Measurements from ENCODE around the gene GNG11. TPM values are rescaled to one million over a fixed set of nuclear protein-coding genes. Genes with fewer than 3 reads are reported as not detected.
"Not testable (repeated sequence)": the region's sequence is repeated elsewhere in the genome, so short reads cannot be mapped to it uniquely, and the experiment has no call there.

GNG11 gene
- total RNA-seq, 1 experiment from 2014 or later: 53.3 TPM

DNA sequence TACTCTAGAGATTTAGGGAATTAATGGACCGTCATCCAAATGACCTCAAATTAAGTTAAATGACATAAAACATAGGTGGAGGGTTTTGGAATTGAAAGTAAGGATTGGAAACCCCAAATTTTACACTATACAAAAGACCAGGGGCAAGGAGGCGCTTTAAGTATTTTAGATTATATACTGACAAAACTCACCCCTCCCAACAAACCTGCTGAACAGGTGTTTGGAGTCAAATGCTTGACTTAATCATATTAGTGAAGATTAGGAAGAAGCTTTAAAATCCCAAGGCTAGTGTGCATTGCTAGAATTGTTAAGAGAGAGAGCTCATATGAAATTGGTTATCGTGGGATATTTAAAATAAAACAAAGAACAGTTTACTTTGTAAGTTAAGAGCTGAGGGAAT is 15.3 kb upstream of the GNG11 start, which contains the start of gene GNGT1:
TSS of gene GNGT1 (plus strand) at position 301 of the 400 bp plus-strand sequence. CDS start 180 bp downstream, outside the sequence.
- in situ Hi-C loops (cut with HindIII; ENCODE audit: low pct_unique_long_range_greater_than_20kb, low sequenced_read_pairs): no loop called here

DNA sequence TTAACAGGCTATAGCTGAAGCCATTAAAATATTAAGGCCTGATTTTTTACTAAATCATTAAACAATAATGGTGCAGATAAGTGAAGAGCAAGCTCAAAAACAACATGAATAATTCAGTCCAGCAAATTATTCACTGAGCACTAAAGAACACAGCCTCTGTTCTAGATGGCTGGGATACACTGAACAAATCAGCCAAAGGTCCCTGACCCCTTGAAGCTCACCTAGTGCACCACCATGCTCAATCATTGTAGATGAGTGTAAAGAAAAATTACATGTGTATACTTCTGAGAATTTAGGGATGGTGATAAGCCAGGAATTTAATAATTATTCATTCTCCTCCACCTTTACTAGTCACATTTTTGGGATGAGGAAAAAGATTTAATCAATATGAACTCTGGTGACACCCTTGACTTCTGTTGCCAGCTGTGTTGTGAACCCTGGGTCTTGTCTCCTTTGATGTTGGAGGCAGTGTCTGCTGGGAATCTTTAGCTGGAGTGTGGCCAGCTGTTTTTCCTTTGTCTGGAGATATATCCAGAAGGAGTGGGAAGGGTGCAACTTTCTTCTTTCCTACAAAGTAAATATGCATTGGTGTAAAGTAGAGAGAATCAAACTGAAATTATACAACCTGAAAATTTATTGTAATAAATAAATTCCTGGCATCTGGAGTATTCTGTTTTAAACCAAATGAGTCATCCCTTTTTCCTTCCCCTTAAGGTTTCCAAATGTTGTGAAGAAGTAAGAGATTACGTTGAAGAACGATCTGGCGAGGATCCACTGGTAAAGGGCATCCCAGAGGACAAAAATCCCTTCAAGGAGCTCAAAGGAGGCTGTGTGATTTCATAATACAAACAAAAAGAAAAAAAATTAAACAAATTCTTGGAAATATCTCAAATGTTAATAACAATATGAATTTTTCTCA is 11.2 kb upstream of the GNG11 start:
- no peak for DNase-seq (ENCODE audit: low read depth)

More for the DNA sequence above, 15.3 kb upstream of the GNG11 start, which contains the start of gene GNGT1:
- DNase-seq (ENCODE audit: low read depth): no peak

DNA sequence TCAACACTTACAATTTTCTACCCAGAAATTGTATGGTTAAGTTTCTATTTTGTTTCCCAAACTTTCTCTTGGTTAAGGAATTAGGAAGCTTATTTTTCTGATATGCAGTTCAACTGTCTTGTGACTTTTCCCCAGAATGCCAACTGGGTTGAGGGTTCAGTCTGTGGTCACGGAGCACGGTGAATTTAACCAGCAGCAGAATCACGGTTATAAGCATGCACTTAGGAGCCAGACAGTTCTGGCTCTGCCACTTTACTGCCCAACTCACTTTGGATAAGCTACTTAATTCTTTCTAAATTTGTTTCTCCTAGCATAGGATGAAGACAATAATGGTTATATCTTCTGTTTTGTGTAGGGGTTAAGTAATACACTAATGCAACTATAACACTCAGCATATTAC is 10.3 kb upstream of the GNG11 start:
- DNase-seq (ENCODE audit: low read depth); in situ Hi-C loops (cut with HindIII; ENCODE audit: low pct_unique_long_range_greater_than_20kb, low sequenced_read_pairs): not testable (repeated sequence)

More for the DNA sequence above, 11.2 kb upstream of the GNG11 start:
- in situ Hi-C loops (cut with HindIII; ENCODE audit: low pct_unique_long_range_greater_than_20kb, low sequenced_read_pairs): no loop called here

DNA sequence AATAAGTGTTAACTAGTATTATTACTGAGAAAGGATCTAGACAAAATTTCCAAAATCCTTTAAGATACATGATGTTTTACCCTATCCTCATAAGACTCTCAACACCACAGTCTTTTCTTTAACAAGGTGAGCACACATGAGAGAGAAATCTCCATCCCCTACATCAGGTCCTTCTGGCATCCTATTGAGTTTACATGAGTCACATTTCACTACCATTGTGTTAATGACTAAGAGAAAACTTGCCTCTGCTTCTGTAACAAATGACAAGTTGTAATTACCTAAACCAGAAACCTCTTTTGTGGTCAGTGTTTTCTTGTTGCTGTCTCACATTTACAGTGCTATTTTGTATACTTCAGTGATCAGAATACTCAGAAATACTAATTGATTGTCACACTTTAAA is 9.9 kb upstream of the GNG11 start:
- in situ Hi-C loops (cut with HindIII; ENCODE audit: low pct_unique_long_range_greater_than_20kb, low sequenced_read_pairs); DNase-seq (ENCODE audit: low read depth): not testable (repeated sequence)

DNA sequence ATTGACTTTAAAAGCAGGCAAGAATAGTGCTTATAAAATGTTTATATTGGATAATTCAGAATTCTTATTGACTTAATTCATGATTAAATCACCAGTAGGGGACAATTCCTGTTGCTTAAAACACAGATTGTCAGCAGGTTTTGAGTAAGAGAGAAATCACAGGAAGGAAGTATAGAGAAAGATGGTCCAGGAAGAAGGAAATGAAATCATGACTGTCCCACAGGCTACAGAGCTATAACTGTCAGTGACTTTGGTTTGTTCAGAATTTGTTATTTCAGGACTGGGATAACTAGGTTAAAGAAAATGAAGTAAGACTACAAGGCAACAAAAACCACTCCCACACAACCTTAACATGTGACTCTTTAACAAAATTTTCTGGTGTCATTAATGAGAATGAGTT is 8.3 kb upstream of the GNG11 start:
- DNase-seq (ENCODE audit: low read depth): no peak
- in situ Hi-C loops (cut with HindIII; ENCODE audit: low pct_unique_long_range_greater_than_20kb, low sequenced_read_pairs): no loop called here

DNA sequence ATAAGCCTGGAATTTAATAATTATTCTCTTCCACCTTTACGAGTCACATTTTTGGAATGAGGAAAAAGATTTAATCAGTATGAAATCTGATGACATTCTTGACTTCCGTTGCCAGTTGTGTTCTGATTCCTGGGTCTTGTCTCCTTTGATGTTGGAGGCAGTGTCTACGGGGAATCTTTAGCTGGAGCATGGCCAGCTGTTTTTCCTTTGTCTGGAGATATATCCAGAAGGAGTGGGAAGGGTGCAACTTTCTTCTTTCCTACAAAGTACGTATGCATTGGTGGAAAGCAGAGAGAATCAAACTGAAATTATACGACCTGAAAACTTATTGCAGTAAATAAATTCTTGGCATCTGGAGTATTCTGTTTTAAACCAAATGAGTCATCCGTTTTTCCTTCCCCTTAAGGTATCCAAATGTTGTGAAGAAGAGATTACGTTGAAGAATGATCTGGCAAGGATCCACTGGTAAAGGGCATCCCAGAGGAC is 6.9 kb upstream of the GNG11 start:
- DNase-seq (ENCODE audit: low read depth): peak; percentile 71
- in situ Hi-C loops (cut with HindIII; ENCODE audit: low pct_unique_long_range_greater_than_20kb, low sequenced_read_pairs): no loop called here

DNA sequence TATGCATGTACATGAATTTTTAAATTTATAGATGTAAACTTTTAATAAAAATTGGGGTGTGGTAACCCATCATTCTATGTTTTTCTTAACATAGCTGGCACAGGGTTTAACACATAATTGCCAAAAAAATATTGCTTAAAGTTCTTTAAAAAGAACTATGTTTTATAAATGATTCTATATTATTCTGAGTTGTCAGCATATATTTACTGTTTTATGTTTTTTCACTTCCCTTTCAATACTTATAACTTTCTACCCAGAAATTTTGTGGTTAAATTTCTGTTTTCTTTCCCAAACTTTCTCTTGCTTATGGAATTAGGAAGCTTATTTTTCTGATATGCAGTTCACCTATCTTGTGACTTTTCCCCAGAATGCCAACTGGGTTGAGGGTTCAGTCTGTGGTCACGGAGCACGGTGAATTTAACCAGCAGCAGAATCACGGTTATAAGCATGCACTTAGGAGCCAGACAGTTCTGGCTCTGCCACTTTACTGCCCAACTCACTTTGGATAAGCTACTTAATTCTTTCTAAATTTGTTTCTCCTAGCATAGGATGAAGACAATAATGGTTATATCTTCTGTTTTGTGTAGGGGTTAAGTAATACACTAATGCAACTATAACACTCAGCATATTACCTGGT is 6.2 kb upstream of the GNG11 start:
- in situ Hi-C loops (cut with HindIII; ENCODE audit: low pct_unique_long_range_greater_than_20kb, low sequenced_read_pairs): not testable (repeated sequence)

DNA sequence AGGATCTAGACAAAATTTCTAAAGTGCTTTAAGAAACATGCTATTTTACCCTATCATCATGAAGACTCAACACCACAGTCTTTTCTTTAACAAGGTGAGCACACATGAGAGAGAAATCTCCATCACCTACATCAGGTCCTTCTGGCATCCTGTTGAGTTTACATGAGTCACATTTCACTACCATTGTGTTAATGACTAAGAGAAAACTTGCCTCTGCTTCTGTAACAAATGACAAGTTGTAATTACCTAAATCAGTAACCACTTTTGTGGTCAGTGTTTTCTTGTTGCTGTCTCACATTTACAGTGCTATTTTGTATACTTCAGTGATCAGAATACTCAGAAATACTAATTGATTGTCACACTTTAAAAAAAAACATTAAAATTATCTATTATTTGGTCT is 5.6 kb upstream of the GNG11 start:
- in situ Hi-C loops (cut with HindIII; ENCODE audit: low pct_unique_long_range_greater_than_20kb, low sequenced_read_pairs); DNase-seq (ENCODE audit: low read depth): not testable (repeated sequence)

More for the DNA sequence above, 6.2 kb upstream of the GNG11 start:
- DNase-seq (ENCODE audit: low read depth): not testable (repeated sequence)

DNA sequence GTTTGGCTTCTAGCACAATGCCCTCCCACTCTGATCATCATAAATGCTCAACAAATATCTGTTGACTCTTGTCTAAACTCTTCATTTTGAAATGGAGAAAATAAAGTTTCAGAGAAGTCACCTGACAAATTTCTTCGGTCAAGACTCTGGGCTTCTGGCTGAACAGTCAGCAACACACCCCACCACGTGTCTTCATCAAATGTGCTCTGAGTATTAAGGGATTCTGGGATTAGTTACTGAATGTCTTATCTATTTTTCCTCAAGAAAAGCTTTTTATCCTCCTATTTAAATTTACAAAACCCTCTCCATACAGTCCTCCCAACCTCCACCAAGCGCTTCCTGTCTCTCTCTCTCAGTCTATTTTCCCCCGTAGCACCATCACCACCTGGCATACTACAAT is 5.2 kb upstream of the GNG11 start:
- in situ Hi-C loops (cut with HindIII; ENCODE audit: low pct_unique_long_range_greater_than_20kb, low sequenced_read_pairs): not testable (repeated sequence)

DNA sequence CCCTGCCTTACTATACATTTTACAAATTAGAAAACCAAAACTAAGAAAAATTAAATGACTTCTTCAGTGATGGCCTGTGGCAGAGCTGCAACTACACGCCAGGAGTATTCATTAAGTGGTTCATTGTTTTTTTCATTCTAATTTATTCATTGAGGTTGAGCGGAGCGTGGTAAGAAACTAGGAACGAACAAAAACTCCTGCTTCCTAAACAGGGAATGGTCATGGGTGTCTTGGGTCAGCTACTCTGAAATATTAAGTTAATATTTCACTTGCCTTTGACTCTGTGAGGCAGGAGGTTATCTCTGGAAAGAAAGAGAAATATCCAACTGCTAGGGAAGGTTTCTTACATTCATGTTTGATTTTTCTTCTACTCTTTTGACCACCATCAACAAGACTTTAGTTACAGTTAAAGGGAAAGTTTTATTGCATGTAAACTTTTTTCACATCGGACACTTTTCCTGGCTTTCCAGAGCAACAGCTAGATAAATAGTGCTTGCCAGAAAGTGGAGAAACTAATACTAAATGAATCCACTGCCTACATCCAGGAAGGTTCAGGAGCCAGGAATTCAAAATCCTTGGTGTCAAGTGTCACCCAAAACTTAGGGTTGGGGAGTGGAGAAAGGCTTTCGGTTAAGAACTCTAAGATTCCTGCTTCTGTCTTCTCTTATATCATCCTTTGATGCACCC is 896 bp upstream of the GNG11 start:
- in situ Hi-C loops (cut with HindIII; ENCODE audit: low pct_unique_long_range_greater_than_20kb, low sequenced_read_pairs): no loop called here
- peak; percentile 83 for DNase-seq (ENCODE audit: low read depth)

More for the DNA sequence above, 5.2 kb upstream of the GNG11 start:
- peak; percentile 33 for DNase-seq (ENCODE audit: low read depth)

DNA sequence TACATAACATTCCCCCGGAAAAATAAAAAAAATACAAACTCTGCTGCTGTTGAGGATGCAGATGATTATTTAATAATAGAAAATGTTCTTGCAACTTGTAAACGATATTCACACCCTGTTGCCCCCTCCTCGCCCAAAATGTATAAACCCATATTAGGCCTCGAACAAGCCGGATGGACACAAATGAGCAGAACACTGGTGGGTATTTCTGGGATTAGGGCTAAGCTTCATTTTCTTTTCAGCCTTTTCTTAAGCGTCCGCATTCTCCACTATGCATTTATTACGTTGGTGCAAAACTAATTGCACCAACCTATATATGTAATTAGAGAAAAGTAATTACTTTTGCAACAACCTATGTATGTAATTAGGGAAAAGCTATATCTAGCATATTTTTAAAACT is 349 bp upstream of the GNG11 start:
- in situ Hi-C loops (cut with HindIII; ENCODE audit: low pct_unique_long_range_greater_than_20kb, low sequenced_read_pairs): no loop called here
- no peak for DNase-seq (ENCODE audit: low read depth)

DNA sequence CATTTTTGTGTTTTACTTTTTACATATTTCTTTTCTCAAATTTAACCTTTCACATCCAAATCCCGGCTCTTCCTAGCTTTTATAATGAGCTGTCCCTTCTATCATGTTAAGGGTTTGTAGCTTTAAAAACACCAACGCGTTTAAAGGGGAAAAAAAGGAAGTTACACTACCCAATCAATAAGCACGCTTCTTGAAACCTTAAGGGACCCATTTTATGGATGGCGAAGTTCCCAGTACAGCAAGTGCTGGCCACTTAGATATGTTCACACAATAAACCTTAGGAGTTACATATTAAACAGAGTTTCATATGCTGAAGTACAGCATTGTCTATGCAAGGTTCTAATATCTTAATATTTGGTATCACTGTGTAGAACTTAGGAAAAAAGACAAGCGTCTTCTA is 1.8 kb downstream of the GNG11 start:
- in situ Hi-C loops (cut with HindIII; ENCODE audit: low pct_unique_long_range_greater_than_20kb, low sequenced_read_pairs): no loop called here
- peak; percentile 40 for DNase-seq (ENCODE audit: low read depth)

DNA sequence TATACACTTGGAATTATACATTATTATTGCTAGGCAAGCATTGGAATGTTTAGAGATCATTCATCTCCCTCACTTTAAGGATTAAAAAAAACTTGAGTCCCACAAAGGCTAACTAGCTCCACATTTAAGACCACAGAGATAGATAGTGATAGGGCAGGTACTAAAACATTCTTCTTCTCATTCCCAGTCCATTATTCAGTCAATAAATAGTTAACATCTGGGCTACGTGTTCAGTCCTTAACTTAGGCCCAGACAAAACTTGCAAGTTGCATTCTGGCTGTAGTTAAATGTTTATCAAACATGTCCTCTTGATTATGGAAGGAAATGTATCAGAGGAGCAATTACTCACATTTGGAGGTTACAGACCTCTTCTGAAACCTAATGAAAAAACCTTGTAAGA is 2.4 kb downstream of the GNG11 start:
- in situ Hi-C loops (cut with HindIII; ENCODE audit: low pct_unique_long_range_greater_than_20kb, low sequenced_read_pairs): no loop called here
- DNase-seq (ENCODE audit: low read depth): peak; percentile 29

DNA sequence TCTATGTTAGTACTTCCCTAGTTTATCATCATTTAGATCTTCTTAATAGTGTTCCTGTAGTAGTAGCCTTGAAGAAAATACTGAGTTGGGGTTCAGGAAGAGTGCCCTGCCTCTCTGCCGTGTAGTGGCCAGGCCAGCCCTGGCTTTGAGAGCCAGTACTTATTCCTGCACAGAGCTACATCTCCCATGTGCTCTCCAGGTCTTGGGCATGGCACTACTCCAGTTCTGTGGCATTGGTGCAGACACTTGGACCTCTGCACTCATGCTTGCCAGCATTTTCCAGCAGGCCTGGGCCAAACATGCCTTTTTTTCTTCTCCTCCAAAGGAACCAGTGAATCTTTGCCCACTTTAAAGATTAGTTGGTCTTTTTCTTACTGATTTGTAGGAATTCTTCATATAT is 5.3 kb downstream of the GNG11 start:
- no peak for DNase-seq (ENCODE audit: low read depth)
- in situ Hi-C loops (cut with HindIII; ENCODE audit: low pct_unique_long_range_greater_than_20kb, low sequenced_read_pairs): no loop called here

DNA sequence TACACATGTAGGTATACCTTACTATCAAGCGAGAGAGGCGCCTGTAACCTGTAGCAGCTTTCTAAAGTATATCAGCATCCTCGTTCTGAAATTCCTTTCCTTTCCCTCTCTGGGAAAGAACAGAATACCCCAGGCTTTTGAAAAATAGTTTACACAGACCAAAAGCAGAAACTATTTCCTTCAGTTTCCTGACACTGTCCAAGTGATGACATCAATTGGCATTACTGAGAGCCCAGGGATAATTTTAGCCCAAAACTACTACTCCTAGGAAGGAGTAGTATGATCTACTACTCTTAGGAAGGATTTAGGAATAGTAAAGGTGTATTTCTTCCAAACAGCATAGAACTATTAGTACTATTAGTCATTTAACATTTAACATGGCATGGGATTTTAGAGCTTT is 6.0 kb downstream of the GNG11 start:
- in situ Hi-C loops (cut with HindIII; ENCODE audit: low pct_unique_long_range_greater_than_20kb, low sequenced_read_pairs): no loop called here
- DNase-seq (ENCODE audit: low read depth): no peak

DNA sequence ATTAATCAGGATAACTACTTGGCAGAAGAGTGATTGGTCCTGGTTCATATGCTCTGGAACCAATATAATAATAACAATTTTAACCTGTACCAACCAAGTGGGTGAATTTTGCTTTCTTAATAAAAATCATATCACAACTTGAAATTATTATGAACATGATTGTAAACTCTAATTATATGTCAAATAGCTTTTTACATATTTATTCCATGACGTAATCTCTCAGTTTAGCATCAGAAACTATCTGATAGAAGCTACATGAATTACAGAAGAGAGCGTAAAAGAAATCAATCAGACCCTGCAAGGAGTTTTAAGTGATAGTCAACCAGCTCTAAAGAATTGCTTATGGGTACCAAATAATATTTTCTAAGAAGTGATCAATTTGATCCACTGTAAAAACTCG is 10.1 kb downstream of the GNG11 start:
- in situ Hi-C loops (cut with HindIII; ENCODE audit: low pct_unique_long_range_greater_than_20kb, low sequenced_read_pairs): no loop called here

DNA sequence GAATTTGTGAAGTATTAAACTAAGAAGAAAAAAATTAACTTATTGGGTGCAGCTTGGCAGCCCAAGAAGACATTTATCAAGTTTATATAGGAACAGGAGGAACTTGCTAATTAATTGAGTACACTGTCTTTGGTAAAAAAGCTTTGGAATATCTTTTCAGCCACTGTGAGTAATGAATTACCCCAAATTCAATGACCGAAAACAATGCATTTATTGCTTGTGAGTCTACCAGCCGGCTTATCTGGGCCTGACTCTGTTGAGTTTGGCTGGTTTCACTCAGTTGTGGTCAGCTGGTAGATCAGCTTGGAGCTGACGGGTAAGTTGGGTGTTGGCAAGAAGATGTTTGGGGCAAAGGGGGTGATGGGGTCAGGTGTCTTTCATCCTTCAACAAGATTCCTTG is 11.6 kb downstream of the GNG11 start:
- in situ Hi-C loops (cut with HindIII; ENCODE audit: low pct_unique_long_range_greater_than_20kb, low sequenced_read_pairs): no loop called here
- no peak for DNase-seq (ENCODE audit: low read depth)

More for the DNA sequence above, 10.1 kb downstream of the GNG11 start:
- DNase-seq (ENCODE audit: low read depth): no peak

DNA sequence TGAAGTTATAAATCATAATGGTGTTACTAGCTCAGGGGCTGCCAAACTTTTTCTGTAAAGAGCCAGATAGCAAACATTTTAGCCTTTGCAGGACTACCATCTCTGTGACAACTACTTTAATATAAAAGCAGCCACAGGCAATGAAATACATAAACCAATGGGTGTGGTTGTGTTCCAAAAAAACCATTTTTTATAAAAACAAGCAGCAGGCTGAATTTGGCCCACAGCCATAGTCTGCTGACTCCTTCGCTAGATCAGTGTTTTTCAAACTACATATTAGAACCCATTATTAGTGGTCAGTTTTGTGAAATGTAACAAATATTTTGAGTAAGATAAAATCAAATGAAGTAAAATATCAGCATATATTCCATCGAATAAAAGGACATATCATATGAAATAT is 13.6 kb downstream of the GNG11 start:
- DNase-seq (ENCODE audit: low read depth): no peak

DNA sequence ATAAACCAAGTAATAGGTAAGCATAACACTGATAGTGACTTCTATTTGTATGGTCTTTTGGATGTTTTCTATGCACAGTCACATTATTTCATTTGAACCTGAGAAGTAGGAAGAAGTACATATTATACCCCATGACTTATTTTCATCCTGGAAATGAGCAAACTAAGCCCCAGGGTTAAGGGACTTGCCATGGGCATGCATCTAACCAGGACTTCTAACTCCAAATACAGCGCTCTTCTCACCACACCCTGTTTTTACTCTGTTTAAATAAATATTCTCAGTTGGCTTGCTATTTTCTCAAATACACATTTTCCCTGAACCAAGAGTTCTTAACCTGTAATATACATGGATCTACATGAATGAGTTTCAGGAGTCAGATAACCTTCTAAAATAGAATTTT is 16.3 kb downstream of the GNG11 start:
- DNase-seq (ENCODE audit: low read depth): no peak
- in situ Hi-C loops (cut with HindIII; ENCODE audit: low pct_unique_long_range_greater_than_20kb, low sequenced_read_pairs): no loop called here

More for the DNA sequence above, 13.6 kb downstream of the GNG11 start:
- in situ Hi-C loops (cut with HindIII; ENCODE audit: low pct_unique_long_range_greater_than_20kb, low sequenced_read_pairs): no loop called here

All from Caki2 (cell line).